ENCODE results near the gene CAPN10.

The CAPN10 gene

DNA sequence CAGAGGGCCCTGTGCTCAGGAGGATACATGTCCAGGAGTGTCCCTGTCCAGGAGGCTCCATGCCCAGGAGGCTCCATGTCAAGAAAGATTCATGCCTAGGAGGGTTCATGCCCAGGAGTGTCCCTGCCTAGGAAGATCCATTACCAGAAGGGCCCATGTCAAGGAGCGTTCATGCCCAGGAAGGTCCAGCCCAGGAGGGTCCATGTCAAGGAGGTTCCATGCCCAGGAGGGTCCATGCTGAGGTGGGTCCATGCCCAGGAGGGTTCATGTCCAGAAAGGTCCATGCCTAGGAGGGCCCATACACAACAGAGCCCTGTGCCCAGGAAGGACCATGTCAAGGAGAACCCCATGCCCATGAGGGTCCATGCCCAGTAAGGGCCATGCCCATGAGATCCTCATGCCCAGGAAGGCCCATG is 45.8 kb downstream of the CAPN10 start:
- TF ChIP-seq, protein P1, sequence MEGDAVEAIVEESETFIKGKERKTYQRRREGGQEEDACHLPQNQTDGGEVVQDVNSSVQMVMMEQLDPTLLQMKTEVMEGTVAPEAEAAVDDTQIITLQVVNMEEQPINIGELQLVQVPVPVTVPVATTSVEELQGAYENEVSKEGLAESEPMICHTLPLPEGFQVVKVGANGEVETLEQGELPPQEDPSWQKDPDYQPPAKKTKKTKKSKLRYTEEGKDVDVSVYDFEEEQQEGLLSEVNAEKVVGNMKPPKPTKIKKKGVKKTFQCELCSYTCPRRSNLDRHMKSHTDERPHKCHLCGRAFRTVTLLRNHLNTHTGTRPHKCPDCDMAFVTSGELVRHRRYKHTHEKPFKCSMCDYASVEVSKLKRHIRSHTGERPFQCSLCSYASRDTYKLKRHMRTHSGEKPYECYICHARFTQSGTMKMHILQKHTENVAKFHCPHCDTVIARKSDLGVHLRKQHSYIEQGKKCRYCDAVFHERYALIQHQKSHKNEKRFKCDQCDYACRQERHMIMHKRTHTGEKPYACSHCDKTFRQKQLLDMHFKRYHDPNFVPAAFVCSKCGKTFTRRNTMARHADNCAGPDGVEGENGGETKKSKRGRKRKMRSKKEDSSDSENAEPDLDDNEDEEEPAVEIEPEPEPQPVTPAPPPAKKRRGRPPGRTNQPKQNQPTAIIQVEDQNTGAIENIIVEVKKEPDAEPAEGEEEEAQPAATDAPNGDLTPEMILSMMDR (conservative IDR thresholded peaks at IDR 0.05): no peak
- no peak overlapping the region for H3K27ac ChIP-seq

DNA sequence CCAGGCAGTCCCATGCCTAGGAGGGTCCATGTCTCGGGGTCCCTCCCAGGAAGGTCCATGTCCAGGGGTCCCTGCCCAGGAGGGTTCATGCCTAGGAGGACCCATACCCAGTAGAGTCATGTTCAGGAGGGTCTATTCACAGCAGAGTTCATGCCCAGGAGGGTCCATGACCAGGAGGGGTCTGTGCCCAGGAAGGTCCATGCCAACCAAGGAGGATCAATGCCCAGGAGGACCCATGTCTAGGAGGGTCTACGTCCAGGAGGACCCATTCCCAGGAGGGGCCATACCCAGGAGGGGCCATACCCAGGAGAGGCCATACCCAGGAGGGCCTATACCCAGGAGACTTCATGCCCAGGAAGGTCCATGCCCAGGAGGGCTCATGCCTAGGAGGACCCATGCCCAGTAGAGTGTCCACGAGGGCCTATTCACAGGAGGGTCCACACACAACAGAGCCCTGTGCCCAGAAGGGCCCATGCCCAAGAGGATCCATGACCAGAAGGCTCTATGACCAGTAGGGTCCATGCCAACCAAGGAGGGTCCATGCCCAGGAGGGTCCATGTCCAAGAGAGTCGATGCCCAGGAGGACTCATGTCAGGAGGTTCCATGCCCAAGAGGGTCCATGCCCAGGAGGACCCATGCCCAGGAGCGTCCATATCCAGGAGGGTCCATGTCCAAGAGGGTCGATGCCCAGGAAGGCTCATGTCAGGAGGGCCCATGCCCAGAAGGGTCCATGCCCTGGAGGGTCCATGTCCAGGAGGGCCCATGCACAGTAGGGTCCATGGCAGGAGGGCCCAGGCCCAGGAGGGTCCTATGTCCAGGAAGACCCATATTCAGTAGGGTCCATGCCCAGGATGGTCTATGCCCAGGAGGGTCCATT is 48.8 kb downstream of the CAPN10 start:
- TF ChIP-seq, protein P1 (conservative IDR thresholded peaks at IDR 0.05): no peak
- no peak overlapping the region for H3K27ac ChIP-seq

DNA sequence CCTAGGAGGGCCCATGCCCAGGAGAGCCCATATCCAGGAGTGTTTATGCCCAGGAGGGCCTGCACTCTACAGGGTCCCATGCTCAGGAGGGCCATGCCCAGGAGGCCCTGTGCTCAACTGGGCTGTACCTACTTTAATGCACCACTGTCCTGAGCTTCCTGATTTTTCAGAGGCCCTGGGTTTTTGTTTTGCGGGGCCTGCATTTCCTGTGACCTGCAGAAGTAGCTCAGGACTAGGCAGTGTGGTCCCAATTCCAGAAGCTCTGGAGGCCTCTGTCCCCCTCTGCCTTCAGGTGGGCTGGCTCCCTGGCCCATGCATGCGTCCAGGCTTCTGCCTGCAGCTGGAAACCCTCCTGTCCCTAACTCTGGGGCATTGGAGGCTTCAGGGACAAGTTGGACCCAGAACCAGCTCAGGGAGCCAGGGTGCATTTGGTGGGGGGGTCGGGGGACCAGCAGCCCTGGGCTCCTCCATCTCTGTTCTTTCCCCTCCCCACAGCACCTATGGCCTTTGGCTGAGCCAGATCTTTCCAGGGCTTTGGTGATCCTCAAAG is 49.5 kb downstream of the CAPN10 start:
- TF ChIP-seq, protein P1 (conservative IDR thresholded peaks at IDR 0.05): no peak
- H3K27ac ChIP-seq: no peak overlapping the region

DNA sequence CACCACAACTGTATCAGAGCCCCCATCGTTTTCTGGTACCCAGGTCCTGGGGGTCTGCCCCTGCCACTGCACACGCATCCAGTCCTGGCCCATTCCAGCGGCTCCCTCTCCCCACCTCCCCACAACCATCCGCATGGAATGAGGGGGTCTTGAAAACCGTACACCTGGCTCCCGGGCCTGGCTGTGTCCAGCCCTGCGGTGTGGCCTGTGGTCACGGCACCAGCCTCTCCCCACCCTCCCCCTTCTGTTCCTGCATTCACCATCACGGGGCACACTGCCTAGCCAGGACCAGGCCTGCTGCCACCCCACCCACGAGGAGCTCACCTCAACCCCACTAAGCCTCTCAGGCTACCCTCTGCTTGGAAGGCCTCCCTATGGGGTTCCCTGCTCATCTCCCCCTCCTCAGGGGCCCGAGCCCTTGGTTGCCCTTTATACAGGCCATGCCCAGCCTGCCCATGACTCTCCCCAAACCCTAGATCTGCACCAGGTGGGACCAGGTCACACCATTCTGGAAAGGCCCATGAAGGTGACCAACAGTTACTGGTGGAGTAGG is 50.1 kb downstream of the CAPN10 start:
- TF ChIP-seq, protein P1 (conservative IDR thresholded peaks at IDR 0.05): no peak
- H3K27ac ChIP-seq: no peak overlapping the region

DNA sequence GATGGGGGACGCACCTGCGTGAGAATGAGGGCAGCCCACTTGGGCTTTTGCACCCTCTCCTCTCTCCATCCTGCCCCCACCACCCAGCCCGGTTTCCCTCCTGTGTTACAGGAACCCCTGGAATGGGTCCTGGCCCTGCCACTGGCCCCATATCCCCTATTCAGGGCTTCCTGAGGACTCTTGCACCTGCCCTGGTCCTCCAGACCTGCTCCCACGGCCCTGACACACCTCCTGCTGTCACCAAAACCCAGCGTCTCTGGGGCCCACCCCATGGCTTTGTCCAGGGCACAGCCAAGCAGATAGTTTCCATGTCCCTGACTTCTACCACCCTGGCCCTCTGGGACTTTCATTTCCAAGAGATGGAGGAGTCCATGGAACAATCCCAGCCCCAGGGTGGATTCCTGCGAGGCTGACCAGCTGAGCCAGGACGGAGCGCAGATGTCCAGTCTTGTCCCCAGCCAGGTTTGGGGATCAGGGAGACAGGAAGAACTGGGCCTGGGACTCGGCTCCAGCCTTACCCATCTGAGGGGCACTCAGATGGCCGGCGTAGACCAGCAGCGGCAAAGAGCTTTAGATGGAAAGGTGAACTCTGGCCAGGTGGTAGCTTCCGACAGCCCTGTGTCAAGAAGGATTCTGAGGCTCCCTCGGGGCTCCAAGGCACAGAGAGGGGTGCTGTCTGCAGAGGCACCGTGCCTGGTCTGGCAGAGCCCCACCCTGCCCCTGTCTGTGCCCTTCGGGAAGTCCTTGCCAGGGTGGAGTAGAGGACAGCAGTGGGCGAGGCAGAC is 50.8 kb downstream of the CAPN10 start:
- H3K27ac ChIP-seq: no peak overlapping the region
- TF ChIP-seq, protein P1 (conservative IDR thresholded peaks at IDR 0.05): no peak

DNA sequence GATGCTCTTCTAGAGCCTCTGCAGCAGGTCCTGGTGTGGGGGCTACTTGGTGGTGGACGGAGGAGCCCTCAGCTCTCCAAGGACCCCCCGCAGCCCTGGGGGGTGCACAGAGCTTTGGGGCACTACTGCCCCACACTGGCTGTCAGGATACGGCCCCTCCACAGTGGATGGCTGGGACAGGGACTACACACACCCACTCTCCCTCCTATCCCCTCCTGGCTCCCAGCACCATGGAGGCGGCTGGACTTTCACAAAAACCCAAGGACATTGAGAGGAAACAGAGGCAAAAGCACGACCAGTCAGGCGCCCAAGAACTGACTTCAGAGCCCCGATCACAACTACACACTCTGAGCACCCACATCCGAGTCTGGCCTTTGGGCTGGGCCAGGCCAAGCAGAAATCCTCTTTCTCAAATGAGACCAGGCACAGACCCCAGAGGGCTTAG is 51.4 kb downstream of the CAPN10 start:
- no peak overlapping the region for H3K27ac ChIP-seq
- TF ChIP-seq, protein P1 (conservative IDR thresholded peaks at IDR 0.05): no peak
